Liver (tissue), 9 donors: Measurements from ENCODE around the gene NFIL3. TPM values are rescaled to one million over a fixed set of nuclear protein-coding genes. Genes with fewer than 3 reads are reported as not detected.

Experiments used
- DNase-seq: peaks from one replicate; pipeline ENCODE4 v3.0.0-alpha.2; 2017; ENCODE audit warnings: low spot score
- H3K27ac ChIP-seq, 2 donors: one replicate each; pipeline ENCODE4 v1.7.0; 2013; ENCODE audit warnings: inconsistent platforms in 2 of 2, low read length in 2 of 2, control low read depth in 1 of 2, low read depth in 1 of 2, mild to moderate bottlenecking in 1 of 2
- H3K27me3 ChIP-seq, 4 donors: one replicate each; pipeline versions ENCODE4 v1.6.1 to v1.7.0; 2013; ENCODE audit warnings: low read length in 3 of 4, inconsistent platforms in 1 of 4, mild to moderate bottlenecking in 1 of 4, moderate library complexity in 1 of 4; ENCODE audit not compliant: control insufficient read depth in 4 of 4, insufficient read depth in 4 of 4
- H3K36me3 ChIP-seq, 4 donors: one replicate each; pipeline versions ENCODE4 v1.6.1 to v1.7.0; 2013; ENCODE audit warnings: low read length in 3 of 4, mild to moderate bottlenecking in 3 of 4, low read depth in 1 of 4, moderate library complexity in 1 of 4; ENCODE audit not compliant: control insufficient read depth in 4 of 4, insufficient read depth in 3 of 4
- H3K4me1 ChIP-seq, 4 donors: one replicate each; pipeline versions ENCODE4 v1.6.1 to v1.7.0; 2013; ENCODE audit warnings: low read length in 3 of 4, mild to moderate bottlenecking in 3 of 4, moderate library complexity in 1 of 4; ENCODE audit not compliant: control insufficient read depth in 4 of 4, insufficient read depth in 4 of 4
- H3K4me3 ChIP-seq, 3 donors: one replicate each; pipeline versions ENCODE4 v1.6.1 to v1.7.0; 2013; ENCODE audit warnings: low read length in 3 of 3, control low read depth in 1 of 3, low read depth in 1 of 3, mild to moderate bottlenecking in 1 of 3
- H3K9ac ChIP-seq, 2 donors: one replicate each; pipeline ENCODE4 v1.7.0; 2013; ENCODE audit warnings: low read length in 2 of 2, mild to moderate bottlenecking in 2 of 2, moderate library complexity in 2 of 2, control low read depth in 1 of 2, low read depth in 1 of 2
- H3K9me3 ChIP-seq, 4 donors: one replicate each; pipeline versions ENCODE4 v1.6.1 to v1.7.0; 2013; ENCODE audit warnings: low read length in 3 of 4; ENCODE audit not compliant: control insufficient read depth in 4 of 4
- EGR1 ChIP-seq, 2 donors: IDR thresholded peaks; 2 replicates each; pipeline ENCODE4 v1.6.1; 2016 to 2018; ENCODE audit warnings: antibody characterized with exemption in 2 of 2, low read depth in 2 of 2
- FOXA1 ChIP-seq: IDR thresholded peaks from 2 replicates; pipeline ENCODE4 v1.6.1; 2016; ENCODE audit warnings: antibody characterized with exemption
- FOXA2 ChIP-seq: IDR thresholded peaks from 2 replicates; pipeline ENCODE4 v1.6.1; 2016; ENCODE audit warnings: antibody characterized with exemption
- GABPA ChIP-seq, 2 donors: IDR thresholded peaks in 1 of 2; conservative IDR thresholded peaks in 1 of 2; 2 replicates each; pipeline ENCODE4 v1.6.1; 2016; ENCODE audit warnings: antibody characterized with exemption in 2 of 2, mild to moderate bottlenecking in 1 of 2, moderate library complexity in 1 of 2
- HNF4A ChIP-seq, 2 donors: conservative IDR thresholded peaks; 2 replicates each; pipeline ENCODE4 v1.6.1; 2016; ENCODE audit warnings: antibody characterized with exemption in 2 of 2, mild to moderate bottlenecking in 2 of 2
- HNF4G ChIP-seq: IDR thresholded peaks from 2 replicates; pipeline ENCODE4 v1.6.1; 2016; ENCODE audit warnings: antibody characterized with exemption
- JUND ChIP-seq, 2 donors: IDR thresholded peaks; 2 replicates each; pipeline ENCODE4 v1.6.1; 2016; ENCODE audit warnings: antibody characterized with exemption in 2 of 2
- NR2F2 ChIP-seq: IDR thresholded peaks from 2 replicates; pipeline ENCODE4 v1.6.1; 2016; ENCODE audit warnings: antibody characterized with exemption
- RAD21 ChIP-seq, 2 donors: IDR thresholded peaks; 2 replicates each; pipeline ENCODE4 v1.6.1; 2016; ENCODE audit warnings: antibody characterized with exemption in 2 of 2, mild to moderate bottlenecking in 2 of 2
- RXRA ChIP-seq, 2 donors: IDR thresholded peaks; 2 replicates each; pipeline ENCODE4 v1.6.1; 2017 to 2018; ENCODE audit warnings: antibody characterized with exemption in 2 of 2, mild to moderate bottlenecking in 1 of 2
- SP1 ChIP-seq: IDR thresholded peaks from 2 replicates; pipeline ENCODE4 v1.6.1; 2018; ENCODE audit warnings: antibody characterized with exemption, mild to moderate bottlenecking
- TAF1 ChIP-seq: conservative IDR thresholded peaks from 2 replicates; pipeline ENCODE4 v1.6.1; 2016; ENCODE audit warnings: antibody characterized with exemption, mild to moderate bottlenecking
- YY1 ChIP-seq: IDR thresholded peaks from 2 replicates; pipeline ENCODE4 v1.6.1; 2016; ENCODE audit warnings: antibody characterized with exemption, mild to moderate bottlenecking
- WGBS: extraction: QIAGEN DNeasy Blood & Tissue Kit; methylation state at CpG from one replicate; pipeline ENCODE4 v1.1.7; 2013; 5-methylcytosine and 5-hydroxymethylcytosine counted together
- polyA plus RNA-seq, 2 donors: library from polyadenylated mRNA; stranded (reverse) in 1 of 2; unstranded in 1 of 2; fragments of 200-250 nt in 1 of 2; fragments of >200 nt in 1 of 2; fragmentation: Nextera tagmentation in 1 of 2; extraction: Ambion mirVana in 1 of 2; gene quantifications; one replicate each; pipeline versions ENCODE4 v1.2.1 to v1.2.3, GENCODE V29; 2013 to 2015
- total RNA-seq, 2 donors: library from RNA; depleted of rRNA; stranded (reverse); fragments of >200 nt; gene quantifications; one replicate each; pipeline ENCODE4 v1.2.3, GENCODE V29; 2014
- TF ChIP-seq, protein P1 (sequence below): IDR thresholded peaks from 2 replicates; pipeline ENCODE4 v1.6.1; 2016; ENCODE audit warnings: antibody characterized with exemption
- TF ChIP-seq, protein P2 (sequence below): fragments of 150-350 bp; IDR thresholded peaks from 2 replicates; pipeline ENCODE4 v1.5.1; 2017; ENCODE audit warnings: improper control_type of control experiment, low read depth, low read length; ENCODE audit not compliant: missing input control
- TF ChIP-seq, protein P3 (sequence below): IDR thresholded peaks from 2 replicates; pipeline ENCODE4 v1.6.1; 2016; ENCODE audit warnings: antibody characterized with exemption
- TF ChIP-seq, protein P4 (sequence below): IDR thresholded peaks from 2 replicates; pipeline ENCODE4 v1.6.1; 2016; ENCODE audit warnings: antibody characterized with exemption, mild to moderate bottlenecking
- TF ChIP-seq, protein P5 (sequence below): IDR thresholded peaks from 2 replicates; pipeline ENCODE4 v1.6.1; 2016; ENCODE audit warnings: antibody characterized with exemption
- donor health status: healthy.
- donor health status: healthy.
- donor health status: healthy.
- donor health status: healthy.
- donor health status: healthy.

NFIL3 gene
- total and polyA plus RNA-seq, 4 donors, result 6.6 to 20.2 (median 8.5) TPM

DNA sequence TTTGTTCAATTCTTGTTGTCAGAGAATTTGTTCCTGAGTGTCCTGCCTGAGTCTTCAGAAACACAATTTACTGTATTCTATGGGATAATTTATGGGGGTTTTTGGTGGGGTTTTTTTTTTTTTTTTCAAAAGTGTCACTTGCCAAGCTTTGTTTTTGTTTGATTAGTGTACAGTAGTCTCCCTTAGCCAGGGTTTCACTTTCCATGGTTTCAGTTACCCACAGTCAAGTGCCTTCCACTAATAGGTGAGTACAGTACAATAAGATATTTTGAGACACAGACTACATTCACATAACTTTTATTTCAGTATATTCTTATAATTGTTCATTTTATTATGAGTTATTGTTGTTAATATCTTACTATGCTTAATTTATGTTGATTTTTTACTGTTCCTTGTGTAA lies 36.9 kb downstream of the NFIL3 start:
- H3K4me1 ChIP-seq, result no peaks in the 10 kb centered on the region
- no peak overlapping the region for H3K27ac ChIP-seq
- no peak for DNase-seq
- TF ChIP-seq YY1 (no peak), SP1 (no peak), RXRA (IDR thresholded peaks at IDR 0.05) (no peak), GABPA (IDR thresholded peaks at IDR 0.05 in 1 of 2, conservative IDR thresholded peaks at IDR 0.05 in 1 of 2) (no peak), EGR1 (IDR thresholded peaks at IDR 0.05; ENCODE audit: low read depth in 2 of 2) (no peak), JUND (IDR thresholded peaks at IDR 0.05) (no peak), FOXA2 (no peak), NR2F2 (no peak), RAD21 (IDR thresholded peaks at IDR 0.05) (no peak), TAF1 (no peak), HNF4A (conservative IDR thresholded peaks at IDR 0.05) (no peak), HNF4G (no peak), FOXA1 (no peak)
- TF ChIP-seq, protein P1, sequence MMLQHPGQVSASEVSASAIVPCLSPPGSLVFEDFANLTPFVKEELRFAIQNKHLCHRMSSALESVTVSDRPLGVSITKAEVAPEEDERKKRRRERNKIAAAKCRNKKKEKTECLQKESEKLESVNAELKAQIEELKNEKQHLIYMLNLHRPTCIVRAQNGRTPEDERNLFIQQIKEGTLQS, result no peak
- TF ChIP-seq, protein P2, sequence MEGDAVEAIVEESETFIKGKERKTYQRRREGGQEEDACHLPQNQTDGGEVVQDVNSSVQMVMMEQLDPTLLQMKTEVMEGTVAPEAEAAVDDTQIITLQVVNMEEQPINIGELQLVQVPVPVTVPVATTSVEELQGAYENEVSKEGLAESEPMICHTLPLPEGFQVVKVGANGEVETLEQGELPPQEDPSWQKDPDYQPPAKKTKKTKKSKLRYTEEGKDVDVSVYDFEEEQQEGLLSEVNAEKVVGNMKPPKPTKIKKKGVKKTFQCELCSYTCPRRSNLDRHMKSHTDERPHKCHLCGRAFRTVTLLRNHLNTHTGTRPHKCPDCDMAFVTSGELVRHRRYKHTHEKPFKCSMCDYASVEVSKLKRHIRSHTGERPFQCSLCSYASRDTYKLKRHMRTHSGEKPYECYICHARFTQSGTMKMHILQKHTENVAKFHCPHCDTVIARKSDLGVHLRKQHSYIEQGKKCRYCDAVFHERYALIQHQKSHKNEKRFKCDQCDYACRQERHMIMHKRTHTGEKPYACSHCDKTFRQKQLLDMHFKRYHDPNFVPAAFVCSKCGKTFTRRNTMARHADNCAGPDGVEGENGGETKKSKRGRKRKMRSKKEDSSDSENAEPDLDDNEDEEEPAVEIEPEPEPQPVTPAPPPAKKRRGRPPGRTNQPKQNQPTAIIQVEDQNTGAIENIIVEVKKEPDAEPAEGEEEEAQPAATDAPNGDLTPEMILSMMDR, result no peak
- TF ChIP-seq, protein P3, sequence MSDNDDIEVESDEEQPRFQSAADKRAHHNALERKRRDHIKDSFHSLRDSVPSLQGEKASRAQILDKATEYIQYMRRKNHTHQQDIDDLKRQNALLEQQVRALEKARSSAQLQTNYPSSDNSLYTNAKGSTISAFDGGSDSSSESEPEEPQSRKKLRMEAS, result no peak
- TF ChIP-seq, protein P4, sequence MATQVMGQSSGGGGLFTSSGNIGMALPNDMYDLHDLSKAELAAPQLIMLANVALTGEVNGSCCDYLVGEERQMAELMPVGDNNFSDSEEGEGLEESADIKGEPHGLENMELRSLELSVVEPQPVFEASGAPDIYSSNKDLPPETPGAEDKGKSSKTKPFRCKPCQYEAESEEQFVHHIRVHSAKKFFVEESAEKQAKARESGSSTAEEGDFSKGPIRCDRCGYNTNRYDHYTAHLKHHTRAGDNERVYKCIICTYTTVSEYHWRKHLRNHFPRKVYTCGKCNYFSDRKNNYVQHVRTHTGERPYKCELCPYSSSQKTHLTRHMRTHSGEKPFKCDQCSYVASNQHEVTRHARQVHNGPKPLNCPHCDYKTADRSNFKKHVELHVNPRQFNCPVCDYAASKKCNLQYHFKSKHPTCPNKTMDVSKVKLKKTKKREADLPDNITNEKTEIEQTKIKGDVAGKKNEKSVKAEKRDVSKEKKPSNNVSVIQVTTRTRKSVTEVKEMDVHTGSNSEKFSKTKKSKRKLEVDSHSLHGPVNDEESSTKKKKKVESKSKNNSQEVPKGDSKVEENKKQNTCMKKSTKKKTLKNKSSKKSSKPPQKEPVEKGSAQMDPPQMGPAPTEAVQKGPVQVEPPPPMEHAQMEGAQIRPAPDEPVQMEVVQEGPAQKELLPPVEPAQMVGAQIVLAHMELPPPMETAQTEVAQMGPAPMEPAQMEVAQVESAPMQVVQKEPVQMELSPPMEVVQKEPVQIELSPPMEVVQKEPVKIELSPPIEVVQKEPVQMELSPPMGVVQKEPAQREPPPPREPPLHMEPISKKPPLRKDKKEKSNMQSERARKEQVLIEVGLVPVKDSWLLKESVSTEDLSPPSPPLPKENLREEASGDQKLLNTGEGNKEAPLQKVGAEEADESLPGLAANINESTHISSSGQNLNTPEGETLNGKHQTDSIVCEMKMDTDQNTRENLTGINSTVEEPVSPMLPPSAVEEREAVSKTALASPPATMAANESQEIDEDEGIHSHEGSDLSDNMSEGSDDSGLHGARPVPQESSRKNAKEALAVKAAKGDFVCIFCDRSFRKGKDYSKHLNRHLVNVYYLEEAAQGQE, result no peak
- TF ChIP-seq, protein P5, sequence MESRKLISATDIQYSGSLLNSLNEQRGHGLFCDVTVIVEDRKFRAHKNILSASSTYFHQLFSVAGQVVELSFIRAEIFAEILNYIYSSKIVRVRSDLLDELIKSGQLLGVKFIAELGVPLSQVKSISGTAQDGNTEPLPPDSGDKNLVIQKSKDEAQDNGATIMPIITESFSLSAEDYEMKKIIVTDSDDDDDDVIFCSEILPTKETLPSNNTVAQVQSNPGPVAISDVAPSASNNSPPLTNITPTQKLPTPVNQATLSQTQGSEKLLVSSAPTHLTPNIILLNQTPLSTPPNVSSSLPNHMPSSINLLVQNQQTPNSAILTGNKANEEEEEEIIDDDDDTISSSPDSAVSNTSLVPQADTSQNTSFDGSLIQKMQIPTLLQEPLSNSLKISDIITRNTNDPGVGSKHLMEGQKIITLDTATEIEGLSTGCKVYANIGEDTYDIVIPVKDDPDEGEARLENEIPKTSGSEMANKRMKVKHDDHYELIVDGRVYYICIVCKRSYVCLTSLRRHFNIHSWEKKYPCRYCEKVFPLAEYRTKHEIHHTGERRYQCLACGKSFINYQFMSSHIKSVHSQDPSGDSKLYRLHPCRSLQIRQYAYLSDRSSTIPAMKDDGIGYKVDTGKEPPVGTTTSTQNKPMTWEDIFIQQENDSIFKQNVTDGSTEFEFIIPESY, result no peak
- H3K9ac ChIP-seq, result no peak overlapping the region
- H3K27me3 ChIP-seq, result no peaks in the 10 kb centered on the region
- no peak overlapping the region for H3K4me3 ChIP-seq
- no peaks in the 10 kb centered on the region for H3K9me3 ChIP-seq
- no peaks in the 10 kb centered on the region for H3K36me3 ChIP-seq

DNA sequence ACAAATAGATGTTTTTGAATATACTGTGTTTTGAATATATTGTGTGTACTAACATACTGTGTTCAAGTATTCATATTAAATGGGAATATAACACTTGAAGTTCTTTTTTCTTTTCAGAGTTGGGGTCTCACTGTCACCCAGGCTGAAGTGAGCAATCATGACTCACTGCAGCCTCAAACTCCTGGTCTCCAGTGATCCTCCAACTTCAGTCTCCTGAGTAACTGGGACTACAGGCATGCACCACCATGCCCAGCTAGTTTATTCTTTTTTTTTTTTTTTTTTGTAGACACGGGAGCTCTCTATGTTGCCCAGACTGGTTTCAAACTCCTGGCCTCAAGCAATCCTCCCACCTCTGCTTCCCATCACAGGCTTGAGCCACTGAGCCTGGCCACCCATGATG lies 38.7 kb downstream of the NFIL3 start:
- Histone ChIP-seq H3K27me3 (no peaks in the 10 kb centered on the region), H3K9ac (no peak overlapping the region), H3K4me3 (no peak overlapping the region), H3K27ac (no peak overlapping the region), H3K36me3 (no peaks in the 10 kb centered on the region), H3K4me1 (no peaks in the 10 kb centered on the region), H3K9me3 (no peaks in the 10 kb centered on the region)
- WGBS, result 89% methylated on average over 1 of the region's 1 CpG
- DNase-seq, result no peak
- TF ChIP-seq FOXA2 (no peak), HNF4A (conservative IDR thresholded peaks at IDR 0.05) (no peak), YY1 (no peak), RXRA (IDR thresholded peaks at IDR 0.05) (no peak), SP1 (no peak), HNF4G (no peak), RAD21 (IDR thresholded peaks at IDR 0.05) (no peak), EGR1 (IDR thresholded peaks at IDR 0.05; ENCODE audit: low read depth in 2 of 2) (no peak)
- TF ChIP-seq, protein P2, result no peak
- TF ChIP-seq, protein P1, result no peak
- TF ChIP-seq, protein P5, result no peak
